HG03108 (cell line): Measurements from ENCODE around the gene ABHD14A.
"Not testable (repeated sequence)": the region's sequence is repeated elsewhere in the genome, so short reads cannot be mapped to it uniquely, and the experiment has no call there.

ENCODE experiments used
- ATAC-seq: cut with Tn5 transposase; IDR thresholded peaks from one replicate; pipeline ENCODE4 v1.9.1; 2021; ENCODE audit warnings: moderate library complexity; ENCODE audit not compliant: unreplicated experiment

ABHD14A gene

GRCh38 chr3:51970606-51971300, 4.1 kb upstream of the ABHD14A start:
- ATAC-seq = no peak

GRCh38 chr3:51971350-51971749, 3.5 kb upstream of the ABHD14A start:
- no peak for ATAC-seq

GRCh38 chr3:51974277-51974962, 444 bp upstream of the ABHD14A start:
- ATAC-seq = peak; percentile 5

GRCh38 chr3:51975852-51976549, 1.1 kb downstream of the ABHD14A start:
- no peak for ATAC-seq

- no peak for ATAC-seq
Measured at GRCh38 chr3:51977446-51978142, 2.7 kb downstream of the ABHD14A start.

- ATAC-seq = no peak
Measured at GRCh38 chr3:51978143-51978502, 3.3 kb downstream of the ABHD14A start.

GRCh38 chr3:51980253-51980652, 5.4 kb downstream of the ABHD14A start:
- no peak for ATAC-seq

- peak; percentile 39 for ATAC-seq
Measured at GRCh38 chr3:51982352-51982837, 7.5 kb downstream of the ABHD14A start.

- peak; percentile 71 for ATAC-seq
Measured at GRCh38 chr3:51982838-51983577, 8.1 kb downstream of the ABHD14A start, which contains the start of gene ACY1. Gene ACY1 (plus strand): TSS chr3:51983535. CDS start chr3:51984065, 530 bp downstream.

- ATAC-seq = no peak
Measured at GRCh38 chr3:51983578-51984268, 8.9 kb downstream of the ABHD14A start.

GRCh38 chr3:51984269-51984647, 9.4 kb downstream of the ABHD14A start:
- ATAC-seq = no peak

- no peak for ATAC-seq
Measured at GRCh38 chr3:51985063-51985462, 10.2 kb downstream of the ABHD14A start.

GRCh38 chr3:51986010-51986947, 11.4 kb downstream of the ABHD14A start:
- ATAC-seq = no peak

GRCh38 chr3:51987568-51987967, 12.7 kb downstream of the ABHD14A start:
- no peak for ATAC-seq

- ATAC-seq = no peak
Measured at GRCh38 chr3:51988286-51989146, 13.7 kb downstream of the ABHD14A start.

GRCh38 chr3:51990501-51990971, 15.7 kb downstream of the ABHD14A start:
- ATAC-seq = not testable (repeated sequence)

GRCh38 chr3:51992017-51992682, 17.3 kb downstream of the ABHD14A start:
- ATAC-seq = no peak
